ENCODE measurements around the gene HRH2. TPM values are rescaled to one million over a fixed set of nuclear protein-coding genes. Genes with fewer than 3 reads are reported as not detected.

HRH2 gene
- total and polyA plus RNA-seq, 4 experiments from 2014 or later, result 0.63 to 5.2 (median 4.1) TPM

DNA sequence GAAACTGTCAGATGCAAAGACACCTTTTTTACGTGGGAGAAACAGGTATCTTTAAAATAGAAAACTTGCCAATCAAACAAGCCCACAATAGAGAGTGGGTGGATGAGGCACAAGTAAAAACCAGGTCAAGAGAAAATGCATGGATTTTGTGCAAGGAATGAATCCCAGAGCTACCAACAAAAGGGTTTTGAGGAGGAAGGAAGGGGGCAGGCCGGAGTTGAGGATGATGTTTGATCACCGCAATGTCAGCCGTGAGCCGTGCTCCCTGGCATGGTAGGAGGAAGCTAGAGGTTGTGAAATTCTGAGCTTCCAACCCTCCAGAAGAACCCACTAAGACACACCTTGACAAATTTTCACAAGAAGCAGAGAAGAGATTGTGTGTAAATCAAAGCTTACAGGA, 53.2 kb downstream of the HRH2 start:
- CTCF ChIA-PET (ENCODE audit: partially characterized antibody), result interaction anchor here (0.8 to 1.4 kb wide), 3 partner anchors 8 to 177 kb away, joined by 3 to 6 read pairs (median 3); no protein-coding TSS in a partner anchor
- Mint-ChIP-seq H3K27me3 (no peaks in the 10 kb centered on the region), H3K9me3 (peaks cover 0 to 19% (median under 1%) of the 10 kb centered on the region in 8 donors), H3K27ac (peak overlapping the region in 1 of 7 donors; percentile 3), H3K4me1 (peaks cover 0 to 3% (median 0%) of the 10 kb centered on the region in 4 donors), H3K36me3 (peaks cover 17% of the 10 kb centered on the region in 2 donors), H3K4me3 (no peak overlapping the region)
- intact Hi-C loops (cut with micrococcal nuclease), result no loop called here
- no peaks in the 10 kb centered on the region for H3K4me1 ChIP-seq (ENCODE audit: insufficient read depth, low read length)
- H3K27me3 ChIP-seq (ENCODE audit: insufficient read depth, low read length), result no peaks in the 10 kb centered on the region
- H3K27ac ChIP-seq (ENCODE audit: low read depth, low read length), result no peak overlapping the region
- H3K36me3 ChIP-seq (ENCODE audit: insufficient read depth, low read length), result peaks cover 6% of the 10 kb centered on the region
- DNase-seq, result no peak
- H3K4me3 ChIP-seq (ENCODE audit: low read length in 2 of 2), result no peak overlapping the region
- H3K9me3 ChIP-seq (ENCODE audit: control insufficient read depth in 1 of 2, low read length in 2 of 2), result no peaks in the 10 kb centered on the region
- POLR2A ChIA-PET (ENCODE audit: partially characterized antibody), result no interaction called here

DNA sequence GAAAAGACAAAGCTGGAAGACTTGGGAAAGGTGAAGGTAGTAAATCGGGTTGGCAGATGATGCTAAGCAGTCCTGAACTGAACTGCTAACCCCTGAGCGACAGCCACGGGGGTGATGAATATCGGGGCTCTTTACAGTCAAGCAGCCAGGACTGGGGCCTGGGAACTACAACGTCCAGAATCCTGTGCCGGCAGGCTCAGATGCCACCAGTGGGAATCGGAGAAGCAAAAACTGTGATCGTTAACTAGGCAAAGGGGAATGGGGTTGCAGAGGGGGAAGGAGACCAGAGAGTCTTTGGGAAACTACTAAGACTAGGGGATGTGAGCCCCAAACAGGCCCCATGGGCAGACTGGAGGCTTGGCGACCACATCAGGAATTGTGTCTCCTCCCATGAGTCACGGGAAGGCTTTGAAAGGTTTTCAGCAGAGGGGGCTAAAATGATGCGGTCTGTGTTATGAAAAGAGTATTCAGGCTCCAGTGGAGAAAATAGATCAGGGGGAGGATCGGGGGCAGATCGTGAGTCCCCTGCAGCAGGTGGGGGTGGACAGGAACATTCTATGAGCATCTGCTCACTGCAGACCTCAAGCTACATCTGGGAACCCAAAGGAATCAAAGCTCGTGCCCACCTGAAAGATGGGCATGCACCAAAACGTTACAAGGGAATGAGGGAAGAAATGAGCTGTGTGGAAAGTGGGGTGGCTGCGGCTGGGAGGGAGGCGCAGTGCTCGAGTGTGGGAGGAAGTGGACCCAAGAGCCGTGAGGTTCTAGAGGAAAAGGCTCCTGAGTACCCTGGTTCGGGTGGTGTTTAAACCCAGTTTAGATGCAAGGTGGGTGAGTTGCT, 53.8 kb downstream of the HRH2 start:
- no peaks in the 10 kb centered on the region for H3K27me3 ChIP-seq (ENCODE audit: insufficient read depth, low read length)
- no peaks in the 10 kb centered on the region for H3K4me1 ChIP-seq (ENCODE audit: insufficient read depth, low read length)
- CTCF ChIA-PET (ENCODE audit: partially characterized antibody), result interaction anchor here (0.9 to 4.5 kb wide), 4 partner anchors 8 to 178 kb away, joined by 3 to 20 read pairs (median 6); no protein-coding TSS in a partner anchor
- peaks cover 6% of the 10 kb centered on the region for H3K36me3 ChIP-seq (ENCODE audit: insufficient read depth, low read length)
- H3K27ac Mint-ChIP-seq, result peak overlapping the region in 1 of 7 donors; percentile 2
- DNase-seq, result no peak
- peaks cover 0 to 3% (median 0%) of the 10 kb centered on the region in 4 donors for H3K4me1 Mint-ChIP-seq
- no peaks in the 10 kb centered on the region for H3K9me3 ChIP-seq (ENCODE audit: control insufficient read depth in 1 of 2, low read length in 2 of 2)
- POLR2A ChIA-PET (ENCODE audit: partially characterized antibody), result no interaction called here
- intact Hi-C loops (cut with micrococcal nuclease), result no loop called here
- peaks cover 0 to 26% (median 5%) of the 10 kb centered on the region in 8 donors for H3K9me3 Mint-ChIP-seq
- H3K4me3 Mint-ChIP-seq, result no peak overlapping the region
- no peak overlapping the region for H3K4me3 ChIP-seq (ENCODE audit: low read length in 2 of 2)
- H3K27ac ChIP-seq (ENCODE audit: low read depth, low read length), result no peak overlapping the region
- H3K27me3 Mint-ChIP-seq, result no peaks in the 10 kb centered on the region
- H3K36me3 Mint-ChIP-seq, result peaks cover 17 to 20% of the 10 kb centered on the region in 2 donors

DNA sequence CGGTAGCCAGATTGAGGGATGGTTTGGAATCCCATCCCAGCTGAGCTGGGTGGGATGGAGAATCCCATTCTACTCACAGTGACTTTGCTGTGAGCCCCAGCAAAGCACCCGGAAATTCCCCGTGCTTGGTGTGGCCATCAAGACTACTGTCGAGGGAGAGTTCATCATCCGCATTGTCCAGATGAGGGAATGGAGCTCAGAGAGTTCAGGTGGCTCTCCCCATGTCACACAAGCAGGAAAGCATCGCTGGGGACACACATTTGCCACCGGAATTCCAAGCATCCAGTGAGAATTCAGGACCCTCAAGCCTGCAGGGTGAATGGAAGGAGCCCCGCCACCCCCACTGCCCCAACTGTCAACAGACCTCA, 54.4 kb downstream of the HRH2 start:
- Histone ChIP-seq H3K27me3 (ENCODE audit: insufficient read depth, low read length) (no peaks in the 10 kb centered on the region), H3K36me3 (ENCODE audit: insufficient read depth, low read length) (peaks cover 6% of the 10 kb centered on the region), H3K9me3 (ENCODE audit: control insufficient read depth in 1 of 2, low read length in 2 of 2) (no peaks in the 10 kb centered on the region), H3K4me3 (ENCODE audit: low read length in 2 of 2) (no peak overlapping the region), H3K27ac (ENCODE audit: low read depth, low read length) (no peak overlapping the region), H3K4me1 (ENCODE audit: insufficient read depth, low read length) (no peaks in the 10 kb centered on the region)
- no peak overlapping the region for H3K4me3 Mint-ChIP-seq
- no peak for DNase-seq
- peaks cover 0 to 3% (median 0%) of the 10 kb centered on the region in 4 donors for H3K4me1 Mint-ChIP-seq
- ChIA-PET POLR2A (ENCODE audit: partially characterized antibody) (no interaction called here), CTCF (ENCODE audit: partially characterized antibody) (interaction anchor here (2.0 to 4.5 kb wide), 2 partner anchors 17 to 178 kb away, joined by 5 to 20 read pairs; no protein-coding TSS in a partner anchor)
- no peaks in the 10 kb centered on the region for H3K27me3 Mint-ChIP-seq
- H3K36me3 Mint-ChIP-seq, result peaks cover 19 to 24% of the 10 kb centered on the region in 2 donors
- no peak overlapping the region for H3K27ac Mint-ChIP-seq
- peaks cover 0 to 32% (median 10%) of the 10 kb centered on the region in 8 donors for H3K9me3 Mint-ChIP-seq
- intact Hi-C loops (cut with micrococcal nuclease), result no loop called here

DNA sequence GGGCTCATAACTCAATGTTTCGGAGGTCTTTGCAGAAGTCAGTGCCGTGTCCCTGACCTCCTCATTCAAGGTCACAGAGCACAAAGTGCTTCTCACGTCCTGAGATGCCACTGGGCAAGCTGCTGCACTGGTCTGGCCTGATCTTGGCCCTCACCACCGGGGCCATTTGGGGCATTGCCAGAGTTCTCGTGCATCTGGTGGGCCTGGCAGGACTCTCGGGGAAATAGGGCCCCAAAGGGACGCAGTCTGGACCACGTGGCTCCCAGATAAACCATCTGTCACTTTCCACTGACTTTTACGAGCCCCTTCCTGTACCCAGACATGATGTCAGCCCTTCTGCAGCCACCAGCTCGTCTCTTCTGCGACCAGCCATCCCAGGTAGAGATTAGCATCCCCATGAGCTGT, 54.8 kb downstream of the HRH2 start:
- ChIA-PET CTCF (ENCODE audit: partially characterized antibody) (interaction anchor here (2.0 to 4.5 kb wide), 2 partner anchors 17 to 179 kb away, joined by 5 to 20 read pairs; no protein-coding TSS in a partner anchor), POLR2A (ENCODE audit: partially characterized antibody) (no interaction called here)
- H3K4me3 Mint-ChIP-seq, result no peak overlapping the region
- H3K9me3 Mint-ChIP-seq, result peaks cover 0 to 34% (median 11%) of the 10 kb centered on the region in 8 donors
- no peaks in the 10 kb centered on the region for H3K27me3 Mint-ChIP-seq
- H3K4me1 Mint-ChIP-seq, result peaks cover 0 to 3% (median 0%) of the 10 kb centered on the region in 4 donors
- DNase-seq, result no peak
- no peaks in the 10 kb centered on the region for H3K4me1 ChIP-seq (ENCODE audit: insufficient read depth, low read length)
- H3K4me3 ChIP-seq (ENCODE audit: low read length in 2 of 2), result no peak overlapping the region
- H3K27ac ChIP-seq (ENCODE audit: low read depth, low read length), result no peak overlapping the region
- no peaks in the 10 kb centered on the region for H3K9me3 ChIP-seq (ENCODE audit: control insufficient read depth in 1 of 2, low read length in 2 of 2)
- H3K36me3 Mint-ChIP-seq, result peaks cover 19 to 24% of the 10 kb centered on the region in 2 donors
- intact Hi-C loops (cut with micrococcal nuclease), result no loop called here
- H3K36me3 ChIP-seq (ENCODE audit: insufficient read depth, low read length), result peaks cover 6% of the 10 kb centered on the region
- H3K27ac Mint-ChIP-seq, result no peak overlapping the region
- no peaks in the 10 kb centered on the region for H3K27me3 ChIP-seq (ENCODE audit: insufficient read depth, low read length)

DNA sequence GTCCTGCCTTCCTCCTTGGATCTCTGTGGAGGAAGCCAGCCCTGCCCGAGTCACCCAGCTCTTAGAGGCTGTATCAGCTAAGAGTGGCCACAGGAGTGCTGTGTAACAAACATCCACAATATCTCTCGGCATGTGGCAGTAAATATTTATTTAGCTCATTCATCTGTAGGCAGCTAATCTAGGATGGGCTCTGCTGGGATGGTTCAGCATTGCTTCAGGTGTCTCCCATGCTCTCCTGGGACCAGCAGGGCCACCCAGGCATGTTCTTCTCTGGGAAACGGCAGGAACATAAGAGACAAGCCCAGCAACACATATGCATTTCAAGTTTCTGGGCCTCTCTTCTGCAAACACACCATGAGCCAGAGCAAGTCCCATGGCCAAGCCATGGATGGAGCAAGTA, 56.1 kb downstream of the HRH2 start:
- Mint-ChIP-seq H3K36me3 (peaks cover 12 to 23% of the 10 kb centered on the region in 2 donors), H3K4me3 (no peak overlapping the region), H3K9me3 (peaks cover 0 to 34% (median 11%) of the 10 kb centered on the region in 8 donors), H3K4me1 (peaks cover 0 to 3% (median under 1%) of the 10 kb centered on the region in 4 donors), H3K27ac (no peak overlapping the region), H3K27me3 (peaks cover 0 to 2% of the 10 kb centered on the region in 2 donors)
- no peaks in the 10 kb centered on the region for H3K27me3 ChIP-seq (ENCODE audit: insufficient read depth, low read length)
- no peaks in the 10 kb centered on the region for H3K4me1 ChIP-seq (ENCODE audit: insufficient read depth, low read length)
- H3K4me3 ChIP-seq (ENCODE audit: low read length in 2 of 2), result no peak overlapping the region
- POLR2A ChIA-PET (ENCODE audit: partially characterized antibody), result no interaction called here
- H3K27ac ChIP-seq (ENCODE audit: low read depth, low read length), result no peak overlapping the region
- no peak for DNase-seq
- no peaks in the 10 kb centered on the region for H3K9me3 ChIP-seq (ENCODE audit: control insufficient read depth in 1 of 2, low read length in 2 of 2)
- H3K36me3 ChIP-seq (ENCODE audit: insufficient read depth, low read length), result no peaks in the 10 kb centered on the region
- CTCF ChIA-PET (ENCODE audit: partially characterized antibody), result interaction anchor here (1.5 to 4.5 kb wide), 3 partner anchors 16 to 180 kb away, joined by 5 to 20 read pairs (median 7); no protein-coding TSS in a partner anchor
- intact Hi-C loops (cut with micrococcal nuclease), result no loop called here

DNA sequence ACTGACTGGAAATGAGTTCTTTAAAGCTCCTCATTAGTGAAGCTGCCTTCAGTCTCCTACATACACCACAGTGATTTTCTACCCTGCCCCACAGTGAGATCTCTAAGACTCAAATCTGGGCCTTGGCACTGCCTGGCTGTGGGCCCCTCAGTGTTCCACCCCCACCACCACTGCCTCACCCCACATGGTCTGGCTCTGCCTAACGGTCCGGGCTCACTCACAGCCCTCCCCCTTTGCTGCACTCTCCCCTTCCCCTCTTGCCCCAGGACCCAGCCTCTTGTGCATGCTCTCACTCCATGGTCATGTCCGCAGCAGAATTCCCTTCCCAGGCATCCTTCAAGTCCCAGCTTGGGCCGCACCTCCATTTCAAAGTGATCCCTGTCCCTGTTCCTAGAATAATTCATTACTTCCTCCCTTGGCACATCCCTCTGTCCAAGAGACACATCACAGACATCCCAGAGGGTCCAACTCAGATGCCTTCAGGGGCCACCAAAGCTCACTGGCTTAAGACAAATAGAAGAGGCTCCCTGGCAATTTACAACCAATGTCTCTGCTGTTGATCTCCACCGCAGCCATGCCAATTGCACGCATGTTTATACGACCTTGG, 56.7 kb downstream of the HRH2 start:
- no peak overlapping the region for H3K4me3 Mint-ChIP-seq
- H3K9me3 Mint-ChIP-seq, result peaks cover 0 to 34% (median 11%) of the 10 kb centered on the region in 8 donors
- peaks cover 0 to 1% (median 0%) of the 10 kb centered on the region in 4 donors for H3K4me1 Mint-ChIP-seq
- ChIA-PET CTCF (ENCODE audit: partially characterized antibody) (interaction anchor here (1.5 to 4.5 kb wide), 3 partner anchors 18 to 181 kb away, joined by 5 to 20 read pairs (median 7); no protein-coding TSS in a partner anchor), POLR2A (ENCODE audit: partially characterized antibody) (no interaction called here)
- peaks cover 6 to 17% of the 10 kb centered on the region in 2 donors for H3K36me3 Mint-ChIP-seq
- DNase-seq, result no peak
- H3K27me3 Mint-ChIP-seq, result peaks cover 0 to 2% of the 10 kb centered on the region in 2 donors
- Histone ChIP-seq H3K27ac (ENCODE audit: low read depth, low read length) (no peak overlapping the region), H3K36me3 (ENCODE audit: insufficient read depth, low read length) (no peaks in the 10 kb centered on the region), H3K4me1 (ENCODE audit: insufficient read depth, low read length) (no peaks in the 10 kb centered on the region), H3K27me3 (ENCODE audit: insufficient read depth, low read length) (no peaks in the 10 kb centered on the region), H3K4me3 (ENCODE audit: low read length in 2 of 2) (no peak overlapping the region), H3K9me3 (ENCODE audit: control insufficient read depth in 1 of 2, low read length in 2 of 2) (no peaks in the 10 kb centered on the region)
- intact Hi-C loops (cut with micrococcal nuclease), result no loop called here
- H3K27ac Mint-ChIP-seq, result no peak overlapping the region
